Amygdala (tissue), 56 donors: Measurements from ENCODE around the gene DUSP15.
A peak's percentile ranks its signal among the peaks of the same experiment; 100 is the strongest.

ENCODE experiments used
- DNase-seq, 56 donors: peaks; one replicate each; lab custom pipeline; 2025; lab: John Stamatoyannopoulos, UW

Gene DUSP15

GRCh38 chr20:31896049-31896448 is 25.7 kb upstream of the DUSP15 start:
- no peak for DNase-seq

DNA sequence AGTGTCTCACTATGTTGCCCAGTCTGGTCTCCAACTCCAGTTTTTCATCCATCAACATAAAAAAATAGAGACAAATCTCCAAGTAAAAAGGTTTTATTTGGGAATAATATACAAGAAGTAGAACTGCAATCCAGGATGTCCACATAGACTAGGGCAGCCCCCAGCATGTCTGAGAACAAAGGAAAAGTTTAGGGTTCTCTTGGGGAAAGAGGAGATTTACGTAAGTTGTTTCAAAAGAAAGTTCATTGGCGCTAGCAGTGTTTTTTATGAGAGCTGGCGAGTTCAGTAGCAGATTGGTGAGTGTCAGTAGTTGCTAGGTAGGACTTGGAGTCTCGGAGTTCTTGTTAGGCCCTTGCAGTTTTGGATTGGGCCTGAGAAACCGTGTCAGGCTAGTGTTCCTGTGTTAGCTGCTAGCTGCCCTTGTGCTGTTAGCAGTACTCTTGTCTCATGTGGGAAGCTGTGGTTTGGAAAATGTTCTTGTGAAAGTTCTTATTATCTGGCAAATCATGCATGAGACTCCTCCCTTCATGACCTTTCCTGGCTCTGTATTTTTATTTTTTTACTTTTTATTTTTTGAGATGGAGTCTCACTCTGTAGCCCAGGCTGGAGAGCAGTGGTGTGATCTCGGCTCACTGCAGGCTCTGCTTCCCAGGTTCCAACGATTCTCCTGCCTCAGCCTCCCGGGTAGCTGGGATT is 24.8 kb upstream of the DUSP15 start:
- peak in 26 of 56 donors; percentile 2 to 58 (median 26) for DNase-seq

DNA sequence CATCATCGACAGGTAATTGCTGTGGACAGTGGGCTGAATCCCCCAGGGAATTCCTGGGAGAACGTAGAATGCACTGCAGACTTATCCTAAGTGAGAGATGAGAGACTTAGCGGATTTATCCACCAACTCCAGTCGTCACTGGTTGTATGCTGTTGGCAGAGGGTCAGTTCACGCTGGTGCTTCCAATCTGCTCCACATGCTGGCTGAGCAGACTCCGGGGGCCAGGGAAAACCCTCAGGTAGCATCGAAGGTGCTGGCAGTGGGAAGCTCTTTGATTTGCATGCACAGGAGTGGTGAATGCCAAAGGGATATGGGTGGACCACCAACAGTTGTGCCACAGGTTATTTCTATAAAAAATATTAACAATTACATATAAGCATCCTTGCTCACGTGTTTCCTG is 20.3 kb upstream of the DUSP15 start:
- no peak for DNase-seq

GRCh38 chr20:31883829-31884228 is 13.5 kb upstream of the DUSP15 start:
- DNase-seq, result no peak

DNA sequence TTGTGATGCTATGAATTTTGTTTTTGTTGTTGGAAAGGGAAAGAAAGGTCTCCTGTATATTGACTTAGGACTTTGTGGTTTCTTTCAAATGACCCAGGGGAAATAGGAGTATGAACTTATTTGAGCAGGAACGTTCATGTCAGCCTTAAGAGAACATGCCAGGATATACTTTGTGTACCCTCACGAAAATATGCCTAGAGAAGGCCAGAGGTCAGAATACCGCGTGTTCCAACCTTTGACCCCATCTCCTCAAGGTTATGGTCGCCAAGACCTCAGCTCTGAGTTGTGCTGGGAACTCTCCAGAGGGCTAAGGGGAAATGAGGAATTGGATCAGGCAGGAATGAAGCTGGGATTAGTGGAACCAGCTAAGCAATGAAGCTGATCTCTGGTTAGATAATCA is 11.6 kb upstream of the DUSP15 start:
- DNase-seq, result no peak

DNA sequence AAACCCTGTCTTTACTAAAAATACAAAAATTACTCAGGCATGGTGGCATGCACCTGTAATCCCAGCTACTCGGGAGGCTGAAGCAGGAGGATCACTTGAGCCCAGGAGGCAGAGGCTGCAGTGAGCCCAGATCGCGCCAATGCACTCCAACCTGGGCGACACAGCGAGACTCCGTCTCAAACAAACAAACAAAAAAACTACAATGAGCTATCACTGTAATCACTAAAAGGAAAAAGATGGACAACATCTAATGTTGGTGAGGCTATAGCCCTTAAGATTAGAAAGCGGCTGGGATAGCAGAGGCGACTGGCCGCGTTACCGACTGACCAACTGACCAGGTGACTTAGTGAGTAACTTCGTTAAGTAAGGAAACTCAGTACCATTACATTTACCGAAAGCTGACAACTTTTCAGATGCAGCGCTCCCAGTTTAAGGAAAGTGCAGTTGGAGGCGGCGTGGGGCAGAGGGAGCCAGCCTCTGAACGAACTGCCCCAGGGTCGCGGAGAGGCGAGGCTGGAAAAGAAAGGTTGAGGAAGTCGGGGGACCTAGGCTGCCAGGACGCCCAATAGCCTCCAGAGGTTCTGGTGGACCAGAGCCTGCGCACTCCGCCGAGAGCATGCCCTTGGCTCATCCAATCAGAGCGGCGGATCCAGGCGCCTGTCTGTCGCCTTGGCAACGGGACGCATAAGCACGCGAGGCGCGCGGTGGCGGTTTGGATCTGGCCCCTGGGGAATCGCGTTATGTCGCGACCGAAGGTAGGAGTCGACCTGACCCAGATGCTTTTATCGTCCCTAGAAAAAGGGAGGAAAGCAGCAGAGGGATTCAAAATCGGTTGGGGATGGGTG is 9.0 kb upstream of the DUSP15 start:
- DNase-seq, result peak; percentile 76 to 95 (median 88)

DNA sequence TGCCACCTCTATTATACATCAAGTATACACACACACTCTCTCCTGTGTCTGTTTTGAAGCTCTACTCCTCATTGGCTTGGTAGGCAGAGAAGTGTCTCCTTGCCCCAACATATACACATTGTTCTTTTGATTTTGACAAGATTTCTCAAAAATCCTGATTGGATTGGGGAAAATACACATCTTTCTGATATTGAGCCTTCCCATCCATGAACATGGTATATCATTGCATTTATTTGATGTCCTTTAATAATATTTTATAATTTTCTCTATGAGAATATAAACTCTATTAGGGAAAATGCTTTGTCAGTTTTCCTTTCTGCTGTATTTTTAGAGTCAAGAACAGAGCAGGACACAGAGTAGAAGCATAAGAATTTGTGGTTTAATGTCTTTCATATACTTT is 7.4 kb upstream of the DUSP15 start:
- DNase-seq, result no peak

DNA sequence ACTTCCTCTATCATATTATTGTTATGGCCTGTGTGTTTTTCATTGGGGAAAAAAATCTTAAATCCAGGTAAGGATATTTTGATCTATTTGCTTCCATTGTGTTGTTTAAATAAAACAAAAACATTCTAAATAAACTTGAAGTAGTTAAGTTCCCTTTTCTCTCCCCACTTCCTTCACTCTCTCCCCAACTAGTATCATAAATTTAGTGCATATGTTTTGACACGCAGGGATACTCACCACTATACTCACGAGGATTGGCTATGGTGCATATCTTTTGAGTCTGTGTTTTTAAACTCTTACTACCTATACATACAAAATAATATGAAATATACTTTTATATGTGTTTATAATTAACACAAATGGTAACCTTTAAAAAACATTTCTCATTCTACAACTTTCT is 5.3 kb upstream of the DUSP15 start:
- no peak for DNase-seq

DNA sequence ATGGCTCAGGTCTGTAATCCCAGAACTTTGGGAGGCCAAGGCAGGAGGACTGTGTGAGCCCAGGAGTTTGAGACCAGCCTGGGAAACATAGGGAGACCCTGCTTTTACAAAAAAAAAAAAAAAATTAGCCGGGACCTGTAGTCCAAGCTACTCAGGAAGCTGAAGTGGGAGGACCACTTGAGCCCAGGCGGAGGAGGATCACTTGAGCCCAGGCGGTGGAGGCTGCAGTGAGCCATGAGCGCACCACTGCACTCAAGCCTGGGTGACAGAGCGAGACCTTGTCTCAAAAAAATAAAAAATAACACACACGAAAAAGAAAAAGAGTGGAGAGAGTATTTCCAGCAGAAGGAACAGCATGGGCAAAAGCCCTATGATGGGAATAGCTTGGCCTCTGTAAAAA is 2.1 kb upstream of the DUSP15 start:
- no peak for DNase-seq

GRCh38 chr20:31871618-31871954 is 1.3 kb upstream of the DUSP15 start:
- DNase-seq, result no peak

GRCh38 chr20:31870726-31871617 is 645 bp upstream of the DUSP15 start:
- DNase-seq, result peak in 4 of 56 donors; percentile 50 to 60 (median 55)

GRCh38 chr20:31869673-31869941 is 720 bp downstream of the DUSP15 start:
- no peak for DNase-seq

GRCh38 chr20:31868853-31869672 is 1.3 kb downstream of the DUSP15 start:
- no peak for DNase-seq

DNA sequence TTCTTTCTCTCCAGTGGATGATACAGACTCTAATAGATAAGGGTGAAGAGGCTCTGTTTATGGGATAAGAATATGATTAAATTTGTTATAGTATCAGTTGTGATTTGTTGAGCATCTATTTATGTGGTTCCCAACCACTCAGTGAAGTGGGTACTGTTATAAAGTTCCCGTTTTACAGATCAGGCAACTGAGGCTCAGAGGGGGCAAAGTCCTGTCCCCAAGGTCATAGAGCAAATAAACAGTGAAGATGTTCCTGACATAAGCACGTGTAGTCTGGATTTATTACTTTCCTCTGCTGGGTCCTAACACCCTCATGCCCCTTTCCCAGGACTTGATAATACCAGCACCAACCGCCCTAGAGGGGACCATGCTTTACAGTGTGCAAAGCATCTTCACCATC is 4.1 kb downstream of the DUSP15 start:
- no peak for DNase-seq

GRCh38 chr20:31864521-31865400 is 5.6 kb downstream of the DUSP15 start:
- DNase-seq, result no peak

DNA sequence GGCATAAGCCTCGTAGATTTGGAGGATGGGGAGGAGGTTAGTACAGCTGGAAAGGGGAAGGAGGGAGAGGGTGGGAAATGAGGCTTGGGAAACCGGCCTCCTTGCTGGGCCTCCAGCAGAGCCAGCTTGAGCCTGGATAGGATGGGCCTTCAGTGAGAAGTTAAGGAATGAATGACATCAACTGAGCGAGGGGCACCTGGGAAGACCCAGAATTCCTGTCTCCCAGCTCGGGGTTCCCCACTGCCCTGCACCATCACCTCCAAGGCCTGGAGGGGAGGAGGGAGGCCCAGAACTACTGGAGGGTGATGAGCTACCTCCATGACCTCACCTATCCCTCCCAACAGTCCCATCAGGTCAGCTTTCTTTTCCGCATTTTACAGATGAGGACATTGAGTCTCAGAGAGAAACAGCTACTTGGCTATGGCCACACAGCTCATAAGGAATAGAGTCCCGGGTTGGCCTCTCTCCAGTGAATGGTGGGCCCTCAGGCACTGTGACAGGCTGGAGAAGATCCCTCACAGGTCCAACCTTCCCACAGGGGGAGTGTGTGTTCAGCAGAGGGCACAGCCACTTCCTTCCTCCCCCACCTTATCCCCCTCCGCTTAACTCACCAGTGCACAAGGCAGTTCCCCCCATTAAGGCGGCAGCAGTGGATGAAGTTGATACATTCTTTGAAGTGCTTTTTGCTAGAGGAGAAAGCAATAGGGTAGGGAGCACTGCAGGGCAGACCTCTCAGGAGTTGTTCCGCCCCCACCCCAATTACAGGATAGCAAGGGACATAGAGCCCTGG is 6.8 kb downstream of the DUSP15 start:
- DNase-seq, result no peak

- no peak for DNase-seq
Observed at GRCh38 chr20:31862506-31862905, 7.8 kb downstream of the DUSP15 start.

DNA sequence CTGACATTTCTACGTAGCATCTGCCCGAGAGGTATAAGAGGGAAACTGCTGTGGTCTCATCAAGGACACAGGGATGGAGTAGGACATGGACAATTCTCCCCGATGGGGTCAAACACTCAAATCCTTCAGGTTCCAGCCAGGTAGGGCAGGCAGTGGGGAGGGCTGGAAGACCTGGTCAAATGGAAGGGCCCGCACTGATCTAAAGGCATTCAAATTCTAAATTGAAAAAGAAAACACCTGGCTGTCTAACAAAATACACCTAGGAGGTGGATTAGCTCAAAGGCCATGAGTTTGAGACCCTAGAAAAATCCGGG is 8.2 kb downstream of the DUSP15 start:
- DNase-seq, result no peak
